HG03432 (cell line): ENCODE results near the gene UBALD2.
"Not testable (repeated sequence)": the region's sequence is repeated elsewhere in the genome, so short reads cannot be mapped to it uniquely, and the experiment has no call there.

Experiments used
- ATAC-seq: cut with Tn5 transposase; IDR thresholded peaks from one replicate; pipeline ENCODE4 v1.9.1; 2021; ENCODE audit warnings: mild to moderate bottlenecking, moderate library complexity; ENCODE audit not compliant: unreplicated experiment

UBALD2 gene

DNA sequence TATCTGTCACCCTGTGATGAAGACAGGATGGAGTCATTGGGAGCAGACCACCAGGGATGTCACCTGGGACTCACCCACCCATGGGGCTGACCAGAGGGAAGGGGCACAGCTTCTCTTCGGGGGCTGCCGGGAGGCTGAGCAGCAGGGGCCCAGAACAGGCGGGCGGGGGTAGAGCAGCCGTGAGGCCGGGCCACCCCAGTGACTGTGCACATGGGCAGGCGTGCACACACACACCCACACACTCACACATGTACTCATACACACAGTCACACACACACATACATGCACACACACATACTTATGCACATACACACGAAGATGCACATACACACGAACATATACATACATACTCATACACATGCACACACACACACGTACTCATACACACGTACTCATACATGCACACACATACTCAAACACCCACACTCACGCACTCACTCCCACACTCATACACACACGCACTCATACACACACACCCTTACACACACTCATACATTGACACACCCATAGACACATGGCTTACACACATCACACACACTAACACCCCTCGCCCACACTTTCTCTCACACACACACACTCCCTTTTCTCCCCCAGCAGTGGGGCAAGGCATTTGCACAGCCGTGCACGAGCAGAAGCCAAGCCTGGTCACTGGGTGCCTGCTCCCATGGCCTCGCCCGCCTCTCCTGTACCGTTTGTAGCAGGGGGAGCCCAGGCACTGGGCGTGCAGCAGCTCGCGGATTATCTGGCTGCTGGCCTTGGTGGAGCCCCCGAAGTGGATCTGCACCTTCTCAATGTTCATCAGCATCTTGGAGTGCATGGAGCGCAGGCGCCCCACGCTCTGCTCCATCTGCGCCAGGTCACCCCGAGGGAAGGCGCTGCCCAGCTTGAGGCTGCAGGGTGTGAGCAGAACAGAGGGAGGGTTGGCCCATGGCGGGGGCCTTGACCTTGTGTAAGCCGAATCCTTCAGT is 12.4 kb downstream of the UBALD2 start:
- no peak for ATAC-seq

DNA sequence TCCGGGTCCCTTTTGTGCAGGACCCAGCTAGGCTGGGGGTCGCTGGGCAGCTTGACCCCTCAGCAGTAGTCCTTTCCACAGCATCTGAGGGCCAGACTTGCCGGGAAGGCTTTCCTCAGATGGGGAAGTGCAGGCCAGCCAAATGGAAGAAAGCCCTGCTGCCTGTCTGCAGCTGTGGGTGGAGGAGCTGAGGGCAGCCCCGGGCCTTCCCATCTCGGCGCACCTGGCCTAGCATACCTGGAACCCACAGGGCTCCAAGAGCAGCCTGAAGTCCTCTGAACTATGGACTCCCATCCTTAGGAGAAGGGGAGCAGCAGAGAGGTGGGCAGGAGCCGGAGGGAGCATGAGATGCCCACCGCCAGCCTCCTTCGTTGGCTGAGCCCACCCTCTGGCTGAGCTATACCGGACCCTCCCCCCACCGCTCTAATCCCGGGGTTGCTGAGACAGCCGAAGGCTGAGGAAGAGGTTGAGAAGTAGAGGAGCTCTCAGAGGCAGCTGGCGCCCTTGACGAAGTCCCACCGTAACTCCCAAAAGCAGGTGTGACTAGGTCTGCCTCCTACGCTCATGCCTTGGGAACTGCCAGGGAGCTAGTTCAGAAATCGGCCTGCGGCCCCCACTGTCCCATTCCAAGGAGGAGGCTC is 13.2 kb downstream of the UBALD2 start:
- no peak for ATAC-seq

DNA sequence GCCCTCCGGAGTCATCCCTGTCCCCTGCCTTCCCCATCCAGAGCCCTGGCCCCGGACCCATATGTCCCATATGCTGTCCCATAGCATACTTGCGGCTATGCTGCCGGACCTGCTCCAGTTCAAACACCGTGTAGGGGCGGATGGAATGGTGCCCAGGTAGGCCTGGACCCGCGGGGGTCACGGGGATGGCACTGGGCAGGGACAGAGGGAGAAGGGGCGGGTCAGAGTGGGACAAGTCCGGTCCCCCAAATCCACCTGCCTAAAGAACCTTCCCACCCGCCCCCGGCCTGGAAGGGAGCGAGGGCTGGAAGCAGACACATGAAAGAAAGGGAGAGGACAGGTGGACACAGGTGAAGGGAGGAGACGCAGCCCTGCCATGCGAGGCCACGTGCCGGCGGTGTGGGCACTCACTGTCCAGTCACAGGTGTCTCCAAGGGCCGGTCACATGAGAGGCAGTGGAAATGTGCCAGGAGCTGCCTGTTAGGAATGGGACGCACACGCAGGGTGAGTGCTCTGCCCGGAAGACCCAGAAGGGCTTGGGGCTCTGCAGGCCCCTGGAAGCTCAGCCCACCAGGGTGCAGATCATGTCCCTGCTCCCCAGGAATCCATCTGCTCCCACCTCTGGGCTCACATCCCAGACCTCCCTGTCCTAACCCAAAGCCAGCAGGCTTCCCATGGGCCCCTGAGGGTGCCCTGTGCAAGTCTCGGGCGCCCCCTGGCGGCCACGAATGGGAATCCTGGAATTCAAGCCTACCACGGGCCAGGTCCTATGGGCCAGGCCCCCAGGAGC is 14.0 kb downstream of the UBALD2 start:
- ATAC-seq, result no peak

DNA sequence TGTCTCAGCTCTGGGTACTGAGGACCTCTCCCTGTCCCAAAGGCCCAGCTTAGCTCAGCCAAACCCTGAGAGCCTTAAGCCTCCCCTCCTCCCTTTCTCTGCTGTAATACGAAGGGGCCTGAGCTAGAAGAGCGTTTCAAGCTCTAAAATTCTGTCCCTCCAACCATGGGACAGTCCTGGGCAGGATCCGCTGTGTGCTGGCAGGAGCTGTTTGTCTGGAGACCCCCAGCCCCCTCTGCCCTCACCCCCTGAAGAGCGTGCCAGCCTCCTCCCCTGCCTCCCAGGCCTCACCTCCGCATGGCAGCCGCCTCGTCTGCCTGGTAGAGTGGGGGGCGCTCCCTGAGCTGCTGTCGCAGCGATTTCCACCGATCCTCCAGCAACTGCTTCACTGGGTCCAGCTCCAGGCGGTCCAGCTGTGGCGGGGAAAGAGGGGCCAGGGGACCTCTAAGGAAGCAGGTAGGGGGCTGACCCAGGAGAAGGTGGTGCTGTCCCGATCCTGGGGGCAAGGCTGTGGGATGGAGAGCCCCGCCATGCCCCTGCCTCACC is 14.7 kb downstream of the UBALD2 start:
- no peak for ATAC-seq

DNA sequence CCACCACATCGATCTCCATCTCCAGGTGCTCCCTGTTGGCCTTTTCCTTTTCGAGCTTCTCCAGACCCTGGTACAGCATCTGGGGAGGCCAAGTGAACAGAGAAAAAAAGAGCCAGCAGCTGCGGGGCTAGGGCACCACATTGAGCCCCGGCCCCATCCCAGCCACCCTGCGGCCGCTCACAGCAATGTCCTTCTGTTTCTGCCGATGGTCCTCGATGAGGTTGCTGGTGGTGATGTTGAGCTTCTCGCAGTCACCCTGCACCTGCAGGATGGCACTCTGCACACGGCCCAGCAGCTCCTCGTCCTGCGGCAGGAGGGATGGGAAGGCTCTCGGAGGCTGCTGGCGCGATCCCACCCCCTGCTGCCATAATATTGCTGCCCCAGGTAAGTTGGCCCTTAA is 15.5 kb downstream of the UBALD2 start:
- ATAC-seq, result no peak

DNA sequence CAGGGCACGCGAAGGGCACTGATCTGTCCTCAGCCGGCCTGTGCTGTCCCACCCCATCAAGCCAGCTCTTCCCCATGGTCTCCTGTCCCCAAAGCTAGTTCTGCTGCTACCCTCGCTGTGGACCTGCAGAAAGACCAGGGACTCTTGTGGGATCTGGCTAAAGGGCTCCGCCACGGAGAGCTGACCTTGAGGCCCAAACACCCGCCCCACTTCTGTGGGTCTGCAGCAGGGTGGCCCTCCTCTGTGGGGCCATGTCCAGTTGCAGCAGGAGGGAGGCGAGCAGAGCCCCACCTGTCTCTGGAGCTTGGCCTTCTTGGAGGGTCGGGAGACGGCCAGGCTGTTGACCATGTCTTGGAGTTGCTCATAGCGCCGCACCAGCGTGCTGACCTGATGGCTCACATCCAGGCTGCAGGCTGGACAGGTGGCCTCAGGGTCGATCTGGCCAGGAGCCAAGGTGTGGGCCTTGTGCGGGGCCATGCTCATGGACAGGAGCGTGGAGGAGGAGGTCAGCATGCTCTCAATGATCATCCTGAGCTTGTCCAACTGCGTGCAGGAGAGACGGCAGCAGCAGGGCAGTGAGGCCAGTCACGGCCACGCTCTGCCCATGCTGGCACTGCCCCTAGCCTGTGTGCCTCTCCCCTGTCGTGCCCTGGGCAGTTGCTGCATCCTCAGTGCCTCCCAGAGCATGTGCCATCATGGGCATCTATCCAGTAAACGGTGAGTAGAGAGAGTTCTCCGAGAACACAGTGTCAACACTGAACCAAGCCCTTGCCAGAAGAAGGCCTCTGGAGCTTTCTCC is 16.6 kb downstream of the UBALD2 start:
- no peak for ATAC-seq

DNA sequence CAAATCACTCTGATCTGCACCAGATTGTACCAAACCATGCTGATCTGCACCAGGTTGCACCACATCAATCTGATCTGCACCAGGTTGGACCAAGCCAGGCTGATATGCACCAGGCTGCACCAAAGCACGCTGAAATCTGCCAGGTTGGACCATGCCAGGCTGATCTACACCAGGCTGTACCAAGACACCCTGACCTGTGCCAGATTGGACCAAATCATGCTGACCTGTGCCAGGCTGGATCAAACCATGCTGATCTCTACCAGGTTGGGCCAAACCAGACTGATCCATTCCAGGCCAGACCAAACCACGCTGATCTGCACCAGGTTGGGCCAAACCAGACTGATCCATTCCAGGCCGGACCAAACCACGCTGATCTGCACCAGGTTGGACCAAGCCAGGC is 27.4 kb downstream of the UBALD2 start:
- ATAC-seq, result no peak

DNA sequence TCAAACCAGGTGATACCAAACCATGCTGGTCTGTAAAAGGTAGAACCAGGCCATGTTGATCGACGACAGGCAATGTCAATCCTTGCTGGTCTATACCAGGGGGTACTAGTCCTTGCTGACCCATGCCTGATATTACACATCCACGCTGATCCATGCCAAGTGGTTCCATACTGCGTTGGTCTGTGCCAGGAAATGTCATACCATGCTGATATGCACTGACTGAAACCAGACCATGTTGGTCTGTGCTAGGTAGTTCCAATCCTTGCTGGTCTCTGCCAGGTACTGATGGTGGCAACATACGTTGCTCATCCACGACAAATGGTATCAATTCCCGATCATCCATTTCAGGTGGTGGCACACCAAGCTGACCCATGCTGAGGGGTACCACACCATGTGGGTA is 28.0 kb downstream of the UBALD2 start:
- no peak for ATAC-seq

DNA sequence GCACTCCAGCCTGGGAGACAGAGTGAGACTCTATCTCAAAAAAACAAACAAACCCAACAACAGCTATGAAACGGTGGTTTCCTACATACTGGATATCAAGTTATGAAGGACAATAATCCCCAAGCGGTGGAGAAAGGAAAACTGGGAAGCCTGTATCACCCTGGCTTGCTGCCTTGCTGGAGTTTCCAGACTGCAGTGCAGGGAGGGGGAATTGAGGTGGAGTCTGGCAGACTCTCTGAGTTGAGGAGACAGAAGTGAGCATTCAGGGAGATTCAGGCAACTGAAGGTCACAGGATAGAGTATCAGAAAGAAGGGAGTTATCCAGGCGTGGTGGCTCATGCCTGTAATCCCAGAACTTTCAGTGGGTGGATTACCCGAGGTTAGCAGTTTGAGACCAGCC is 31.0 kb downstream of the UBALD2 start:
- ATAC-seq, result no peak

DNA sequence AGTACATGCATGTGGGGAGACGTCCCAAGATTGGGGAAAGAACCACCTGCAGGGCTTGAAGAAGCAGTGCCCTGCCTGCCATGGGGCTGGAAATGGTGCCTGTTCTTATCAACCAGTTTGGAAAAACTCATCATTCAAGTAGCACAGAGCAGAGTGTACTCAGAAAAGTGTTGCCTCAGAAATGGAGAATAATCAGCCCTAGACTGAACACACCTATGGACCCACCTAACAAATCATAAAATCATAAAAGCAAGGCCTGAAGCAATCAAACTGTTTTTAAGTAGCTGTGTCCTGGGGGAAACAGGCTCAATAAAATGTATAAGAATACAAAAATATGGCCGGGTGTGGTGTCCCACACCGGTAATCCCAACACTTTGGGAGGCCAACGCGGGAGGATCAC is 31.7 kb downstream of the UBALD2 start:
- ATAC-seq, result no peak

DNA sequence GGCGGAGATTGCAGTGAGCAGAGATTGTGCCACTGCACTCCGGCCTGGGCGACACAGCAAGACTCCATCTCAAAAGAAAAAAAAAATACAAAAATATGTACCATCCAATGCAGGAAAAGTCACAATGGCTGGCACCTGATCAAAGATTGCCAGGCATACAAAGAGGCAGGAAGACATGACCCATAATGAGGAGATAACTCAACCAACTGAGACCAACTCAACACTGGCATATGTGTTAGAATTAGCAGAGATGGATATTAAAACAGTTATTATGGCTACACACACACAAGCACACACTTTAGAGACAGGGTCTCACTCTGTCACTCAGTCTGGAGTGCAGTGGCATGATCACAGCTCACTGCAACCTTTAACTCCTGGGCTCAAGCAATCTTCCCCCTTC is 32.3 kb downstream of the UBALD2 start:
- ATAC-seq, result no peak

DNA sequence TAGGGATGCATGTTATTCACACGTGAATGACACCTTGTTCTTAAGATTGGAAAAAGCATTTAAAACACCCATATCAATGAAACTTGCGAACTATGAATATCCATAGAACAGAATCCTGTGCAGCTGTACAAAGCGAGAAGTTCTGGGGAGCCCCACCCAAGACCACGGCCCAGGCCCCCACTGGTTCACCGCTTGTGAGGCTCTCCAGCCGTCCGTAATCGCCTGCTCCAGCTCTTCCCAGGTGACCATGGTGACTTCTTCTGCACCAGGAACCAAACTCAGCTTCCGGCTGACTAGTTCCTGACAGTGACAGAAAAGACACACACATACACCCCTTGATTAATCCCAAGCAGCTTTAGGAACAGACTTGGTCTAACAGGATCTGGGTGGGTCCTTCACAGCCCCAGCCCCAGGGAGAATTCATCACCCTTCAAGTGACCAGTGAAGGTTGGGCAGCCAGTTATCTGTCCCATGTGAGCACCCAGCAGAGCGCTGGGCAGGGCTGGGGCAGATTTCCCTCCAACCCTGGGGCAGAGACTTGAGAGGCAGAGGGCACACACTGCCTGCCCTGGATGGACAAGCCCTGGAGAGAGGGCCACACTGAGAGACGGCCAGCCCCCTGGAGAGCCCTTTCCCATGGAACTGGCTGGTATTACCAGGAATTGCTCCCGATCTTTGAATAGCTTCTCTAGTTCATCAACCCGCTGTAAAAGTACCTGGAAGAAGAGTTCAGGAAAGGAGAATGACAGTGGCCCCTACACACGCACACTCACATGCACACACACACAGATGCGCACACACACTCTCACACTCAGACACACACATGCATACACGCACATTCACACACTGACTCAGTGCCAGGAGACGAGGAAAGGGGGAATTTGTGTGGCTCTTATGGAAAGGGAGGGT is 39.3 kb downstream of the UBALD2 start:
- ATAC-seq, result no peak

DNA sequence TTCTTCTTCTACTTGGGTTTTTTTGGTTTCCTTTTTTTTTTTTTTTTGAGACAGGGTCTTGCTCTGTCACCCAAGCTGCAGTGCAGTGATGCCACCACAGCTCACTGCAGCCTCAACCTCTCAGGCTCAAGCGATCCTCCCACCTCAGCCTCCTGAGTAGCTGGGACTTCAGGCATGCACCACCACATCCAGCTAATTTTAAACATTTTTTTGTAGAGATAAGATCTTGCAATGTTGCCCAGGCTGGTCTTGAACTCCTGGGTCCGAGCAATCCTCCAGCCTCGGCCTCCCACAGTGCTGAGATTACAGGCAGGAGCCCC is 39.9 kb downstream of the UBALD2 start:
- not testable (repeated sequence) for ATAC-seq

DNA sequence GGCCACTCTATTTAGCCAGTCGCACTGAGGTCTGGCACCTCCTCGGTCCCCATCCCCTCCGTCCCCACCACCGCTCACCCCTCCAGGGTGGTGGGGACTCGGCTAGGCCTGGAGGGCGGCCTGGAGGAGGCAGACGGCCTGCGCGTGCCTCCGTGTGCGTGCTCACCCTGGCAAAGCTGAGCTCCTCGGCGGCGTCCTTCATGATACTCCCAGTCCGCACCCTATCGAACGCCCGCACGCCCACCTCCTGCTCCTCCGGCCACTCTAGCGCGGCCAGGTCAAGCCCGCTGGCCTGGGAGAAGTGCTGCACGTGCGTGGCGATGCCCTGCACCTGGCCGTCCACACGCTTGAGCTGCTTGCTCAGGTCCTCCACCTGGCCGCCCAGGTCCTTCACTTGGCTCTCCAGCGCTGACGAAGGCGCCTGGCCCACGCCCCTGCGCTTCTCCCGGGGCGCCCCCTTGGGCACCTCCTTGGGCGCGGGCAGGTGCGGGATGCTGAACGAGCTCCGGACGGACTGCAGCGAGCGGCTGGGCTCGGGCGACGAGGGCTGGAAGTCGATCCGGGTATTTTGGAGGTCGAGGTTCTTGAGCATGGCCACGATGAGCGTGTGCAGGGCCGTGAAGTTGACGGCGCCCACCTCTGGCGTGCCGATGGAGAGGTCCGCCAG is 42.3 kb downstream of the UBALD2 start:
- ATAC-seq, result no peak

DNA sequence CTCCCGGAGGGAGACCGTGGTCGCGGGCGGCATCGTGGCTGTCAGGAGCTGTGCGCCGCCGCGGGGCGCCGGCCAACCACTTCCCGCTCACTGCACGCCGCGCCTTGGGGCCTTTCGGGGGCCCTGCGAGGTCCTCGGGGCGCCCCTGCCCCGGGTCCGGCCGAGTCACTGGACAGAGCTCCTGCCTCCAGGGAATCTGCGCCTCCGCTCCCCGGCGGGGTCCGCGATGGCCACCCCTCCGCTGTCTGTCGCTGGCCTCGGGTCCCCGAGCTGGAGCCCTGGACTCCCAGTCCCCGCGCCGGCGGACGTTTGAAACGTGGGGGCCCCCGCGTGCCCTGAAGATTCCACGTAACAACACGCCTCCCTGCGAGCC is 42.8 kb downstream of the UBALD2 start, which contains the start of gene QRICH2:
Gene QRICH2 (minus strand): TSS at position 311 of the 373 bp plus-strand sequence. CDS start 278 bp downstream, at position 33.
- ATAC-seq, result no peak

DNA sequence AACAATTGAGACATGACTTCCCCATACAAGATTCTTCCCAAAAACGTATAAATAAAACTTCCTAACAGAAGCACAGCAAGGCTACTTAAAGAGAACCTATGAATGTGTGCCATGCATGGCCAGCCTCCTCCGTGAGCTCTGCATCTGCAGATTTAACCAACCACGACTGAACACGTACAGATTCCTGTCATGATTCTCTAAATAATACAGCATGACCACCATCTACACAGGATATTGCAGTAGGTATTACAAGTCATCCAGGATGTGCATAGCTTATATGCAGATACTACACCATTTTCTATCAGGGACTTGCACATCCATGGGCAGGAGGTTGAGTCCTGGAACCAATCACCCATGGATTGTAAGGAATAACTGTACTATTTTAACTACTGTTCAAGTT is 44.3 kb downstream of the UBALD2 start:
- no peak for ATAC-seq

DNA sequence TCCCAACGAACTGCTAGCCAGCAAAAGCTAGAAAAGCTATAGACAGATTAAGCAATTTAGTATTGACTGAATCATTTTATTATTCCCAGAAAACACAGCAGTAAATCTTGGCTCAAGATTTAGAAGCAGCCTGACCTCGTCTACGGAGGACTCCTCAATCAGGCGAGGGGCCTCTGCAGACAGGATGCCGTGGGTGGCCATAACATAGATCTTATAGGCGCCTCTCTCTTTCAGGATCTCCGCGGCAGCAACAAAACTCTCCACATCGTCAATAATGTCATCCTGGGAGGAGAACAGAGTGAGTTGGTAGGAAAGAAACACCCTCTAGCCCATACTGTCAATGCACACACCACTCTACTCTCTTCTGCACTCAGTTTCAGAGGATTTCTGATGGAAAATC is 47.6 kb downstream of the UBALD2 start:
- ATAC-seq, result no peak

DNA sequence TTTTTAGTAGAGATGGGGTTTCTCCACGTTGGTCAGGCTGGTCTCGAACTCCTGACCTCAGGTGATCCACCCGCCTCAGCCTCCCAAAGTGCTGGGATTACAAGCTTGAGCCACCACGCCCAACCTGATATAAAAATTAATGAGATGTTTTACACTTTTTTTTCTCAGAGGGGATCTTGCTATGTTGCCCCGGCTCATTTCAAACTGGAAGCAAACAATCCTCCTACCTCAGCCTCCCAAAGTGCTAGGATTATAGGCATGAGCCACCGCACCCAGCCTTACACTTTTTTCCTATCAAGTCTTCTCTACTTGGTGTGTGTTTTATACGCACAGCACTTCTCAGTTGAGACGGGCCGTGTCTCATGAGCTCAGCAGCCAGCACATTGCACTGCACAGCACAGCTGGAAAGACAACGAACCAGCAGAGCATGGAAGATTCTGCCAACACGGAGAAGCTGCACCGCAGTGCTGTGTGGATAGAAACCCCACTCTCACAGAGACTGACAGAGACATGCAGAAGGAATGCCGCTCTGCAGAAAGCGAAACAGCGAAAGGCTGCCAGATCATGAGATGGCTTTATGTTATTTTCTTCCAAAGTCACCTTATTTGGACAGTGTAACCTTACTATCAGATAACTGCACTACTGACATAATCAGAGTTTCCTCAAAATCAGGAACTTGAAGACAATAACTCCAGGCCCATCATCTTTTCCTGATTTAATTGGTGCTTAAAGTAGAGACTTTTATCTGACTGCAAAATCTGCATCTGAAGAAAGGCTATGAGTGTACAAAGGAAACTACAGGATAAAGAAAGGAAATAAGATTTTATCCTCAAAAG is 49.5 kb downstream of the UBALD2 start:
- ATAC-seq, result no peak
